ENCODE data around the gene LMO4.

LMO4 gene

DNA sequence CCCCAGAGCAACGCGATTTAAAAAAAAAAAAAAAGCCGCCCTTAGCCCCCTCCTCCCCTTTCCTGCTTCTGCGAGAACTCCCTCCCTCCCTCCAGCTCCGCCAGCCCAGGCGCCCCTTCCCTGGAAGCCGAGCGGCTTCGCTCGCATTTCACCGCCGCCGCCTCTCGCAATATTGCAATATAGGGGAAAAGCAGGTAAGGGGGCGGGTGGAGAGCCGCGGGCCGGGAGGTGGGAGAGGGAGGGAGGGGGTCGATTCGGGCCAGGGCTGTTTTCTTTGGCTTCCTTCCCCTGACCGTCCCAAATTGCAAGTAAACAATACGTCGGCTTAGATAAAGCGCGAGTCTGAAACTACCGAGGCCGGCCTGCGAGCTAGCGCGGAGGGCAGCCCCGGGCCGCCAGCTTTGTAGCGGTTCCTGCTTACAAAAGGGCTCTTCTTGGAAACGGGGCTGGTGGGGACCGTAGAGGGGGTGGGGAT, 408 bp downstream of the LMO4 start:
- peak in 4 of 5 experiments; percentile 12 to 61 (median 22) for DNase-seq

DNA sequence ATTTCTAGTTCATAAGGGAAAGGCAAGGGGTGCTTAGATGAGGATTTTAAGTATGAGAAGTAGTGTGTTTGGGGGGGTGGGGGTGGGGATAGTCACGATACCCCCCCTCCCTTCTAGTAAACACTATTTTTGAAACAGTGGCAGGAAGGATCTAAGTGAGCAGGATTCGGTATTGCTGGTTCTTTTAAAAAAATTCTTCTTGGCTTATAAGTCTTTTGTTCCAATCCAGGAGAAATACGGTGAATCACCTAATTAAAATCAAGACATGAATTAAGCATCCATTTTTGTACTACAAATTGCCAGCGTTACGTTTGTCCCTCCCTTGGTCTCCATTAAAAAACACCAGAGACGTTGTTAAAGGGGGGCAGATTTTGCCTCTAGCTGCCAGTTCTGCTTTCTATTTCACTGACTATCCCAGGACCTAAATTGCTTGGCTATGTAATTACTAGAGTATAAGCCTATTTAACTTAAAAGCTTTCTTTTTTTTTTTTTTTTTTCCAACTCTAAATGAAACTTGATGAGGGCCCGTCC, 911 bp downstream of the LMO4 start:
- DNase-seq, result peak in 2 of 5 experiments; percentile 15 to 53

DNA sequence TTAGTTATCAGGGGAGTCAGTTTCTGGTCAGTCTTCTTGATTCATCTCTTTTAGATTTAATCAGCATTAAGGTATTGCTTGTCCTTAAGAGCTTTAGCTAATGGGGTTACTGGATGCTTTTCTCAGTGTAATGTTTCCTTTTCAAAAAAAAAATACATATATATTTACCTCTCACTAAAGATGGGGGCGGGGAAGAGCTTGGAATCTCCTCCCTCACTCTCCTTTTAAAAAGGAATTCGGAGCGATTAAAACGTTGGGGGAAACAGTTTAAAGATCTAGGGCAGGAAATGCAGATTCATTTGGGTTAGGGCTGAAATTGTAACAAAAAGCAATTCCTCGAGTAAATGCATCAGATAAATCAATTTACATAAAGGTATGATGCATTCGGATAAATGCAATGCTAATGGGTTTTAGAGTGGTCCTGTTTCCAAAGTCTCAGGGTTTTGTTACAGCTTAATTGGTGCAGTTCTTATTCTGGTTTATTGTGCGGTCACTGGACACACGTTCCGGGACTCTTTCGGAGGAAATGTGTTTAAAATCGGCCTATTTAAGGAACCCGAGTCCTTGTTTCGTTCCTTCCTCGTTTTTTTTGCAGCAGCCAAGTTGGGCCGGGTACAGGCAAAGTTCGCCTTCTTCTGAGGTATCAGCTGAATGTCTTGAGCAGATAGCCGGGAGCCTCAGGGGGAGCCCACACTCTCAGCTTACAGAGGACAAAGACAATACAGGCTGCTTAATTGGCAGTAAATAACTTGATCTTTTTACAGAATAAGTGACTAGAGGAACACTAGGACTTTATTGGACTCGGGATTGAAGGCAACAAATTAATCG, 1.6 kb downstream of the LMO4 start:
- peak in 1 of 5 experiments; percentile 32 for DNase-seq

DNA sequence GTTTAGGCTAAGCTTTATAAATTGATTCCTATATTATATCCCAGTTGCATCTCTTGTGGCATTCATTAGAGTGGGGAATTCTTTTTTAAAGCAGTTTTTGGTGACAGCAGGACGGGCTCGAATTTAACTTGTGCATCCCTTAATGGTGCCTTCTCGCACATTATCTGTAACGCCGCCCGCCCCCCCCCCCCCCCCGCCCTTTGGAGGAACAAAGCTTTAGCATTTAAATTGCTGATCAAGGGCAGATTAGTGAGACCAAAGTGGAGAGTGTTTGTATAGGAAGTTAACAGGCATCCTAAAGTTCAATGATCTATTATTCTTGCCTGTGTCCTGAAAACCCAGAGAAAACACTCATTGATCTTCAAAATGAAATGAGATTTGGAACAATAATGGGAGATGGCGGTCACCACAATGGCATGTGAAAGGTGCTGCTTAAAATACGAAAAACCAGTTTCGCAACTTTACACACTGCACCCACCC, 2.2 kb downstream of the LMO4 start:
- peak in 1 of 5 experiments; percentile 65 for DNase-seq

DNA sequence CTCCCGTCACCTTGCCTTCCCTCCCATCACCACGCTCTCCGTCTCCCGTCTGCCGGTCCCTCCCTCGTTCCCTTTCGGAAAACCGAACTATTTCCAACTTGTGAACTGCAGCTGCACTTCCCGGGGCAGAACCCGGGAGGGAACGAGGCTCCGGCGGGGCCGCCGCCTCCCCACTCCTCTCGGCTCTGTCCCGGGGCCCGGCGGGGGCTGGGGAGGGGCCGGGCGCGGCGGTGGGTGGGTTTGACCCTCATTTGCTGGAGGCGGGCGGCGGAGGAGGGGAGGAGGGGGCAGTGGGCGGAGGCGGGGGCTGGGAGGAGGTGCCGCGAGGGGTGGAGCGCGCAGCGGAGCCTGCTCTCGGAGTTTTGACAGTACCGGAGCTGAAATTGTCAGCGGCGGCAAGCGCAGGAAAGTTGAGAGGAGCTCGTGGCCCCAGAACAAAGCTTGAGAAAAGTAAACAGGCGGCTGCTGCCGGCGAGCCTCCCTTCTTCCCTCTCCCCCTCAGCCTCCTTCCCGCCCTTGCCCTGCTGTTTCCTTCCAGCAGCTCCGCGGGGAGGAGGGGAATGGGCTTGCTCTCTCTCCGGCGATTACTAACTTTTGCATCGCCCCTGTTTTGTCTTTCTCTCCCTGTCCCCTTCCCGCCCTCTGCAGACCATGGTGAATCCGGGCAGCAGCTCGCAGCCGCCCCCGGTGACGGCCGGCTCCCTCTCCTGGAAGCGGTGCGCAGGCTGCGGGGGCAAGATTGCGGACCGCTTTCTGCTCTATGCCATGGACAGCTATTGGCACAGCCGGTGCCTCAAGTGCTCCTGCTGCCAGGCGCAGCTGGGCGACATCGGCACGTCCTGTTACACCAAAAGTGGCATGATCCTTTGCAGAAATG, 2.9 kb downstream of the LMO4 start:
- DNase-seq, result peak; percentile 26 to 83 (median 59)

DNA sequence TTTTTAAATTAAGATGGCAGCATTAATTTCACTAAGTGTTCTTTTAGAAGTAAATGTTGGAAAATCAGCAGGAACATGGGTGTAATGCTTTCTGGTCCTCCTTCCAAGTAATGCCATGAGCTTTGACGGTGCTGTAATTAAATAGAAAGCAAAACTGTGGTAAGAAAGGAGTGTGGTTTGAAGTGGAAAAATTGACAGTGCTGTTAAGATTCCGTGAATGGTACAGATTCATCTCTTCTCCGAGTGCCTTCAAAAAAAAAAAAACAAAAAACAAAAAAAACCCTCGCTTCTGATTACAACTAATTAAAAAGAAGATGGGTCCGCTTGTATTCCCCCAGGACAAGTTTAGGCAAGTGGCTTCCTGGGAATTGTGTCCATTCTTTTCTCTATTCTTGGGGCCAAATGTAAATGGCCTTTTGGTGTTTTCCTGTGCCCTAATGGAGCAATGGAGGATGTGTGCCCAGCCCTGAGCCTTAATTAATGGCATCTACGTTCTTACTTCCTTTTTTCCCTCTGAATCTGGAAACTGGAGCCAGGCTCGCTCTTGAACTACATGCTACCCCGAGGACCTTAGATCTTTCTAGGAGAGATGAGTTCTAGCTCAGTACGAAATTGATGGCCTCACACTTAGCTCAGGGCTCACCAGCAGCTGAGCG, 5.1 kb downstream of the LMO4 start:
- DNase-seq, result peak in 2 of 5 experiments; percentile 31 to 80

DNA sequence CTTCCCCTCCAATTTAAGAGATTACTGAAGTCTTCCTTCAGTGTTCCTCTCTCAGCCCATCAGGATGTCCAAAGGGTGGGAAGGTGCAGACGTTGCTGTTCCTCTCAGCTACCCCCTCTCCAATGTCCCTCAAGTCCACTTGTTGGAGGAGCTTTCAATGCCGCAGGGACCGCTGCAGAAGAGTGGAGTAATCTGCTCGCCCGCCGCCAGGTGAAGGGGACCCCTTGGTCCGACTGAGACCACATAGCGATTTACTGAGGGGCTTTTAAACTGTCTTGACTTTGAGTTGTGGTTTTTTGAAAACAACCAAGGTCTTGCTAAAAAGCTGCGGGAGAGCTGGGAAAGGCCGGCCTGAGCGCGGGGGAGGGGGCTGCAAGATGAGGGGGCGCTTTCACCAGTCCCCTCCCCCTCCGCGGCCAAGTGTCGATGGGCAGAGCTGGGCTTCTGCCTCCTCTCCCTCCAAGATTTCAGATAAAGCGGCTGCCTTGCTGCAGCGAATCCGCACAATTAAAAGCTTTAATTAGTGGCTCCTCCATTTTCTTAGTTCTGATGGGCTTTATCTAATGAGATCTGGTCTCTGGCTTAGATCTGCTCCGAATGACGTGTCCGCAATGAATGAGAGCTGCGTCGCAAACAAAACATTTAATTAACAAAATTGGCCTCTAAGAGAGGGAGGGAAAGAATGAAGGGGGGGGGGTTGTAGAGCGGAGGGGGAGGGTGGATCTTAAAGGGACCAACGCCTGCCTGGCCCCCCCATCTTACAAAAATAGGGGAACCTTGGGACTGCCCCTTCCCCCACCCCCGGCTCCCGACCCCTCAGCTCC, 5.9 kb downstream of the LMO4 start:
- DNase-seq, result peak in 1 of 5 experiments; percentile 74

DNA sequence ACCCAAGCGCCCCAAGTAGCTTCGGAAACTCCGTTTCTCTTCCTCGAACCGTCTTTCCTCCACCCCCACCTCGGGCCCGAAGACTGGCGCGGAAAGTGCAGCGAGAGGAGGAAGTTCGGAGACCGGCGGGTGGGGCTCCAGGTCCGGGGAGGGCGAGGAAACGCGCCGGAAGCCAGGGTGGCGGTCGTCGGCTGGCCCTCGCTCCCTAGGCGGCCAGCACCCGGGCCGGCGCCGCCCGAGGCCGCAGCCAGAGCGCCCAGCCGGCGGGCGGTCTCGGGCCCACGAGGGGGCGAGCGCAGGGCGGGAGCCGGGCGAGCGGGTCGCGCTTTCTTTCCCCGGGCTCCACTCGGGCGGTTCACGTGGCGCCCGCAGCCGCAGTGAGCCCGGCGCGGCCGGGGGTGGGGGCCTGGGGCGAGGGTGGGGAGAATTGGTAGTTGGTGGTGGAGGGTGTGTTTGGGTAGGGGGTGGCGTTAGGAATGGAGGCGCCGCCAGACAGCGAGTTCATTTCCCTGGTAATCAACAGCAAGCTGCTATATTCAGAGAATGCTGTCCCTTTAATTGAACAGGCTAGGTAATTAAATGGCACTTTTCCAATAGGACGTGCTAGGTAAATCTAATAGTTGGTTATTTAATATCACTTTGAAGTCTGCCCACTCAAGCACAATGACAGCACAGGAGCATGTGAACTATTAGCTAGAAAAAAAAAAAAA, 6.7 kb downstream of the LMO4 start:
- peak; percentile 24 to 72 (median 43) for DNase-seq

DNA sequence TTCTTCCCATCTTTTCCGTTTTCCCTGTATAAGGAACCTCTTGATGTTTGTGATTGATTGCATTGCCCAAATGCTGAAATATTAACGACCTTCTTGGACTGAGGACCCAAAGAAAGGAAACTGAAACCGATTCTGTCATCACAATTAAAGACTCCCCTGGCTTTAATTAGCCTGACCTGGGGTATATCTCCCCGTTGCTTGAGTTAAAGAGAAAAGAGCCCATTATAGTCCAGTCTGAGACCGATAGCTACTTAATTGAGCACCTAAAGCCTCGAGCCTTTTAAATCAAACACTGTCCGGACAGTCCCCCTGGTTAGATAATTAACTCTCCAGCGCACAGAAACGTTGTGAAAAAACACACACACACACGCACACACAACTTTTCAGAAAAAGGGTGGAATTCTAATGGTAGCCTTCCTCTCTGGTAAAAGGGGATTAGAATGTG, 8.0 kb downstream of the LMO4 start:
- DNase-seq, result no peak

DNA sequence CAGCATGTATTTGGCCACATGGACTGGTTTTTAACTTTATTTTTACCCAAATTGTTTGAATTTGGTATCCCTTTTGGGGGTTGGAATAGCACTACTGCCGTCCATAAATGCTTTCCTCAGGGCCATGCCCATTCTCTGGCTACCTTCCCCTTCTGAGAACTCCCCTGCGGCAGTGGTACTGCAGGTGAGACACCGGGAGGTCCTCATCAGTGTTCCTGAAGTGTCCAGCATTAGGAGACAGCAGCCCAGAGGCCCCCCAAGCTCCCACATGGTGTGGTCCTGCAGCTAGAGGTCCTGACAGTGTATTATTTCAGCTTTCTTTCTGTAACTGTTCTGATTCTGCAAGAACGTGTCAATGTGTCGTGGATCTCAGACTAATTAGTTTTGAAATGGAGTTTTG, 8.9 kb downstream of the LMO4 start:
- DNase-seq, result no peak

DNA sequence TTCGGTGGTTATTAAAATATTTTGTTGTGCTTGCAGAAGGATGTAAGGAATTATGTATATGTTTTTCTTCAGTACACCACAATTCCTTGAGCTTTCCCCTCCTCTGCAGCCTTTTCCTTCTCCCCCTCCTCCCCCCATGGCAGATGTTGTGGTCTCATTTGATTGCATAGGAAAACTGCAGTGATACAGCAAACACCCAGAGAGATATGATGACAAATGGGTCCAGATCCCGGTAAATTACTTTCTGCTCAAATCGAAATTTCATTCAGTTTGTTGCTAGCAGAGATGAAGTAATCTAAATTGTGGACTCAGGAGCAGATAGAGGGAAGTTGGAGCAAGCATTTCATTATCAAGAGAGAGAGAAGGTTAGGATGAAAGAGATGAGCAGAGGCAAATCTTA, 9.9 kb downstream of the LMO4 start:
- DNase-seq, result no peak

DNA sequence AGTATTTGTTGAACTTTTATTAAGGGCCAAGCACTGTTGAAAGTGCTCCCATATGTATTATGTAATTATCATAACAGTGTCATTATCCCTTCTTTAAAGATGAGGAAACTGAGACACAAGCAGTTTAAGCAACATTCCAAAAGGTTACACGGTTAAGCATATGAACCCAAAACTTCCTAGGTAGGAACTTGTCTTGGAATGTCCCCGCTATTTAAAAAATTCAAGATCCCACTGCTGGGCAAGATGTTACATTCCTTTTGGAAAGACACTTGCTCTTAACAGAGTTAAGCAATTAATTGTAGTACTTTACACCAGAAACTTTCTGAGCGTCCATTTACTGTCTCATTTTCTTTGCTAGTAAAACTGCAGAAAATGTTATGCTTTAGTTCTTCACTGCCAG, 15.6 kb downstream of the LMO4 start:
- no peak for DNase-seq

DNA sequence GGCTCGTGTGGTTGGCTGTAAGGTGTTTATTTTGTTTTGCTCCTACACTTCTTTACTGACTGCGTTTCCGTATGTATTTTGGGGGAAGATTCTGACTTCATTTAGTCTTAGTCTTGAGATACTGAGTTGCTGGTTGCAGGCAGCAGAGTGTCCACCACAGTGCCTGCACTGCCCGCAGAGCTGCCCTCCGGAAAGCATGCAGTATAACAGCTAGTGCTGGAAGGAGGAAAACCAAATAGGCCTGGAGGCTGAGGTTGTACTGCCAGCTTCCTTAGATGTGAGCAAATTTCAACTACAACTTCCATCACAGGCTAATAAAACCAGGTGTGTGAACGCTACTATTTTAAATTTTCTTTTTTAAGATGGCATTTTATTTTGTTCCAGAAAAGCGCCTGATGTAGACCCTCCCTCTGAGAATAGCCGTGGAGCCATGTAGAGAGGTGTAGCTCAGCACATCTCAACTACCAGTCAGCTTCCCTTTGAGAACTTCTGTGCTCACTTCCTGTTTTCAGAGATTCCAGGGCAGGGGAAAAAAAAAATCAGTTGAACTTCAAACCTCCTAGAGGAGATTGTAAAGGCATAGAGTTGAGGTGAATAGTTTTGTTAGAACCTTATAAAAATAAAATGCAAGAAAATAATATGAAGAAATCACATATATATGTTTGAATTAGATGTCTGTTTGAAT, 17.6 kb downstream of the LMO4 start:
- no peak for DNase-seq

DNA sequence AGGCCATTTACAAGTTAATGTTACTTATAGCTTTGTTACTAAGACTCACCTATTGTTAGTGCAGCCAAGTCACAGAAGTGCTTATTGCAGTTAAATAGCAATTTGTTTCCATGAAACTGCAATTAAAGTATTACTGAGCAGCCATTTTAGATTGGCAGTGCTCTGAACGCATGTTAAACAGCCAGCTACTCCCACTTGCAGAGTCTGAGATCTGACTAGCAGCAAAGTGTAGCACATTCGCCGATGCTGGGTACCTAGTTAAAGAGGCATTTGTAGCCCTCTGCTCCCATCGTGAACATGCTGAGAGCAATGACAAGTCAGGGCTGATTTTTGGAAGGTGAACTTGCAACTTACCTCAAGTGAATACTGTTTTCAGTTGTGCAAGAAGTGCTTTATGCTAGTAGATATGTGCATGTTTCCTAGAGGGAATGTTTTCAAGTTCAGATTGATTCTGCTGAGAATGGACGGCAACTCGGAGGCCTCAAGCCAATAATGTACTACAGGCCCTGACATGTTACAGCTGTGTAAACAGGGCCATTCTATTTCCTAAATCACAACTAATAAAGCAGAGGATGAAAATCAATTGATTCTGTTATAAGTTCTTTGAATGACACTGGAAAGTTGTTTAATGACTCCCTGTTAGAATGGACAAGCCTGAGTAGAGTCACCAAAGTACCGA, 19.8 kb downstream of the LMO4 start:
- DNase-seq, result no peak

DNA sequence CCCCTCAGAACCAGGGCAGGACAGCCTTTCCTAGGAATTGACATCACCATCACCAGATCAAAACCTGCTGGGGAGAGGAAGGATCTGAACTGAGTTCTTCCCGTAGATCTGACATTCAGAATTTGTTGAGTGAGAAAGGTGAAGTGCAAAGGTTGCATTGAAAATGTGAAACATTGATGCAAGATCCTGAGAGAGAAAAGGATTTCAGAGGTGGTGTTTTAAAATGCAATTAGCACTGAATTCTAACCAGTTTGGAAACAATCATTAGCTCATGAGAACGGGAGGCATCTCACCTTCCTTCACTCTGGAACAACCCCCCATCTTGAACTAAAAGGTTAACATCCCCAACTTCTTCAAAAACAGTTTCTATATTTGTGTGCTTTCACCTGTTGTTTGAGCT, 20.4 kb downstream of the LMO4 start:
- DNase-seq, result no peak

DNA sequence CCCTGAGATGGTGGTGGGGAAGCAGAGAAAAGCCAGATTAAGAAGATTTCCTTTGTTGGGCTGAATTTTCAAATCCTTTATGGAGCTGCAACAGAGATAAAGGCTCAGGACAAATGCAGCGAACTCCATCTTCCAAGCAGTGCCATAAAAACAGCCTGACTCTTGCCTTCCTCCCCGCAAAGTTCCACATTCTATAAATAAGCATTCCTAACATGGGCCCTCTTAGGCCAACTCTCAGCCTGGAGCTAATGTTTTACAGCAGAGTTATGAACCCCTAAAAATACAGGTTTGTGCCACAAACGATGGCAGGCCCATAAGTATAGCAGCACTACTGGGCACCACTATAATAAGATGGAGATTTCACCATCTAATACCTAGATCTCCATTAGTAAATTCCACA, 27.2 kb downstream of the LMO4 start:
- no peak for DNase-seq

DNA sequence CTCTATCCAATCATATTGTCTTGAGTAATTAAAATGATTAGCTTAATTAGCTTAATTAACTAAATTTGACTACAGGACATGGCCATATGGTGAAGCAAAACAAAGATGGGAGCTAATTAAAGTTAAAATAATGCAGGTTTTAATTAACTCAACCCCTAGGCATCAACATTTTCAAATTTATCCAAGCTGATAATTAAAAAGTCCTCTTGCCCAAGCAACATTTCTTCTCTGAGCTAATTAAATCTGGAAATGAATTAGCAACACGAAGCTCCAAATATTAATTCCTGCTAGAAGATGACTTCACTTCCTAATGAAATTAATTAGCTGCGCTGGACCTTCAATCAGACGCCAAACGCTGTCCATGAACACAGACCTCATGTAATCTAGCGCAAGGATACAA, 27.9 kb downstream of the LMO4 start:
- no peak for DNase-seq

DNA sequence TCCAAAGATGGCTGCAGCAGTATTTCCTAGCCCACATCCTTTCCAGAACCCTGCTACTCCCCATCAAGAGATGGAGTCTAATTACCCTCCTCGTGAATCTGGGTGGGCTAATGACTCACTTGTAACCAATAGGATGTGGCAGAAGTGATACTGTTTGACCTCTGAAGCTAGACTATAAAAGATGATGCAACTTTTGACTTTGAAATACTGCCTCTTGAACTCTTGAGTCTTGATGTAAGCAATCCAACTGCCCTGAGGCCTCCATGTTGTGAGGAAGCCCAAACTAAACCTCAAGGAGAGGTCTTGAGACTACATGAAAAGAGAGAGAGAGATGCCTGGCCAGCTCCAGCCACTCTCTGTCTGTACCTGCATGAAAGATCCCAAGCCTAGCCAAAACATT, 29.5 kb downstream of the LMO4 start:
- peak in 1 of 5 experiments; percentile 18 for DNase-seq

DNA sequence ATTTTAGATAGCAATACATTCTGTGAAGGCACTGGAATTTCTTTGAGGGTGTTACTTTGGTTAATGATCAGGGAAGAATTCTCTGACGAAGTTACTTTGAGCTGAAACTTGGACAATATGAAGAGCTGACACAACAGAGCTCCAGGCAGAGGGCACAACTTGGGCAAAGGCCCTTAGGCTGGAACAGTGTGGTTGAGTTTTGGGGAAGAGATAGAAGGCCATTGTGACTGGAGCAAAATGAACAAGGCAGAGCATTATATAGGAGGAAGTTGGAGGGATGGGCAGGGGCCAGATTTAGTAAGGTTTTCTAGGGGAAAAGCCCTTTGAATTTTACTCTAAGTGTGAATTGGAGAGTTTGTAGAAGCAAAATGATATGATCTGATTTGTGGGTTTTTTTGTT, 30.9 kb downstream of the LMO4 start:
- DNase-seq, result no peak
